OCI-LY7 (cell line): Measurements from ENCODE around the gene DISP2.

Experiments
- CTCF ChIP-seq: fragments of 200-600 bp; sonication (generic); conservative IDR thresholded peaks from 2 replicates; pipeline ENCODE4 v1.5.1; 2014; ENCODE audit warnings: mild to moderate bottlenecking, antibody characterized with exemption, low read length, moderate library complexity, mixed read lengths
- EZH2phosphoT487 ChIP-seq: fragments of 200-600 bp; sonication (generic); IDR thresholded peaks from 2 replicates; pipeline ENCODE4 v1.6.1; 2018; ENCODE audit warnings: low read depth, borderline replicate concordance, mild to moderate bottlenecking, mixed run types, antibody characterized with exemption, low read length, moderate library complexity, mixed read lengths

GRCh38 chr15:40352281-40352901 is 5.6 kb upstream of the DISP2 start:
- TF ChIP-seq CTCF (no peak), EZH2phosphoT487 (no peak)
